Activated CD8-positive, alpha-beta T cell treated with anti-CD3 and anti-CD28 coated beads for 36 hours (primary cell): ENCODE results near the gene ZNF653. TPM values are rescaled to one million over a fixed set of nuclear protein-coding genes. Genes with fewer than 3 reads are reported as not detected.

Experiments
- ATAC-seq: fragments of 200-7000 bp; cut with Tn5 transposase; one replicate; pipeline ENCODE4 v1.10.0; 2021; ENCODE audit warnings: mild to moderate bottlenecking, moderate library complexity
- CTCF ChIA-PET: fragments of 350-600 bp; sonication (Branson Sonifier 250); formaldehyde crosslinking; loops from one replicate; lab custom pipeline; 2021; ENCODE audit warnings: antibody characterized with exemption; lab: Charles Lee
- POLR2A ChIA-PET: fragments of 350-600 bp; sonication (Branson Sonifier 250); formaldehyde crosslinking; loops from one replicate; lab custom pipeline; 2021; ENCODE audit warnings: antibody characterized with exemption; lab: Charles Lee
- DNase-seq: peaks from one replicate; pipeline ENCODE4 v3.0.0-alpha.2; 2020
- H3K27ac Mint-ChIP-seq: one replicate; pipeline ENCODE4 v1.8.0; 2021; ENCODE audit warnings: mild to moderate bottlenecking, mixed read lengths
- H3K27me3 Mint-ChIP-seq: one replicate; pipeline ENCODE4 v1.8.0; 2021; ENCODE audit warnings: mixed read lengths
- H3K36me3 Mint-ChIP-seq: one replicate; pipeline ENCODE4 v1.8.0; 2021; ENCODE audit warnings: low read depth, mixed read lengths
- H3K4me1 Mint-ChIP-seq: one replicate; pipeline ENCODE4 v1.8.0; 2021; ENCODE audit warnings: low read depth, mixed read lengths
- H3K4me3 Mint-ChIP-seq: one replicate; pipeline ENCODE4 v1.8.0; 2021; ENCODE audit warnings: mild to moderate bottlenecking, moderate library complexity, mixed read lengths
- H3K9me3 Mint-ChIP-seq: one replicate; pipeline ENCODE4 v1.8.0; 2021; ENCODE audit warnings: mixed read lengths
- CTCF ChIP-seq: fragments of 200-600 bp; IDR thresholded peaks from one replicate; pipeline ENCODE4 v1.8.0; 2022; ENCODE audit warnings: antibody characterized with exemption, mild to moderate bottlenecking
- intact Hi-C: fragments of 100-400 bp; cut with micrococcal nuclease; formaldehyde crosslinking; loops from one replicate; pipeline ENCODE4 v1.10.0; 2022
- total RNA-seq, 2 experiments: library from RNA; stranded (reverse); gene quantifications; one replicate each; pipeline ENCODE4 v1.2.3, GENCODE V29; 2021

Gene ZNF653
- total RNA-seq, 2 experiments from 2014 or later, result 11.1 to 14.7 TPM

GRCh38 chr19:11495885-11496284 lies 9.8 kb downstream of the ZNF653 start:
- intact Hi-C loops, result no loop called here

GRCh38 chr19:11495481-11495880 lies 10.2 kb downstream of the ZNF653 start:
- DNase-seq (no peak), ATAC-seq (no peak)
- H3K9me3 Mint-ChIP-seq, result no peaks in the 10 kb centered on the region
- H3K4me3 Mint-ChIP-seq, result no peak overlapping the region
- CTCF ChIA-PET, result interaction anchor here (0.6 to 3.2 kb wide), 2 partner anchors 10 to 13 kb away, joined by 3 to 10 read pairs; no protein-coding TSS in a partner anchor
- POLR2A ChIA-PET, result interaction anchor here (1.4 kb wide), 1 partner anchor 9 kb away, joined by 3 read pairs; no protein-coding TSS in a partner anchor
- intact Hi-C loops, result no loop called here
- TF ChIP-seq CTCF, result no peak
- H3K27me3 Mint-ChIP-seq, result no peaks in the 10 kb centered on the region
- no peaks in the 10 kb centered on the region for H3K4me1 Mint-ChIP-seq
- H3K36me3 Mint-ChIP-seq, result peaks cover 15% of the 10 kb centered on the region
- H3K27ac Mint-ChIP-seq, result no peak overlapping the region

More at GRCh38 chr19:11495885-11496284, 9.8 kb downstream of the ZNF653 start:
- Mint-ChIP-seq H3K36me3 (peaks cover 14% of the 10 kb centered on the region), H3K4me3 (no peak overlapping the region), H3K27me3 (no peaks in the 10 kb centered on the region), H3K4me1 (no peaks in the 10 kb centered on the region), H3K9me3 (no peaks in the 10 kb centered on the region), H3K27ac (no peak overlapping the region)
- no peak for ATAC-seq
- CTCF ChIA-PET, result interaction anchor here (0.6 to 3.2 kb wide), 2 partner anchors 10 to 13 kb away, joined by 3 to 10 read pairs; no protein-coding TSS in a partner anchor
- no peak for DNase-seq
- POLR2A ChIA-PET, result interaction anchor here (1.4 kb wide), 1 partner anchor 10 kb away, joined by 3 read pairs; no protein-coding TSS in a partner anchor
- TF ChIP-seq CTCF, result no peak

GRCh38 chr19:11494634-11495285 lies 10.9 kb downstream of the ZNF653 start:
- ChIA-PET CTCF (interaction anchor here (3.2 kb wide), 1 partner anchor 12 kb away, joined by 10 read pairs; no protein-coding TSS in a partner anchor), POLR2A (interaction anchor here (1.0 to 1.4 kb wide), 2 partner anchors 9 to 64 kb away, joined by 3 read pairs; partner anchors contain the start of gene ELOF1)
- Mint-ChIP-seq H3K27ac (no peak overlapping the region), H3K36me3 (peaks cover 12% of the 10 kb centered on the region), H3K4me3 (no peak overlapping the region), H3K4me1 (no peaks in the 10 kb centered on the region), H3K9me3 (no peaks in the 10 kb centered on the region), H3K27me3 (no peaks in the 10 kb centered on the region)
- intact Hi-C loops, result no loop called here
- DNase-seq, result no peak
- no peak for ATAC-seq
- TF ChIP-seq CTCF, result no peak

- no peaks in the 10 kb centered on the region for H3K9me3 Mint-ChIP-seq
- peaks cover 8% of the 10 kb centered on the region for H3K36me3 Mint-ChIP-seq
- no peak overlapping the region for H3K4me3 Mint-ChIP-seq
- TF ChIP-seq CTCF, result no peak
- ATAC-seq (no peak), DNase-seq (no peak)
- no peaks in the 10 kb centered on the region for H3K4me1 Mint-ChIP-seq
- H3K27me3 Mint-ChIP-seq, result no peaks in the 10 kb centered on the region
- intact Hi-C loops, result no loop called here
- ChIA-PET CTCF (no interaction called here), POLR2A (no interaction called here)
- H3K27ac Mint-ChIP-seq, result no peak overlapping the region
Measured at GRCh38 chr19:11489378-11489777, 16.3 kb downstream of the ZNF653 start.
